Neuronal stem cell (in vitro differentiated cells): ENCODE results near the gene GRIN2A.

Experiments
- DNase-seq: peaks from one replicate; pipeline ENCODE4 v3.0.0-alpha.2; 2013; ENCODE audit warnings: low spot score
- H2AFZ ChIP-seq: one replicate; pipeline ENCODE4 v1.6.1; 2013; ENCODE audit warnings: mild to moderate bottlenecking, low read length, inconsistent platforms
- H2AK5ac ChIP-seq: 2 replicates; pipeline ENCODE4 v1.6.1; 2013; ENCODE audit warnings: low read depth, mild to moderate bottlenecking, inconsistent platforms, low read length, moderate library complexity, mixed read lengths
- H2BK120ac ChIP-seq: 2 replicates; pipeline ENCODE4 v1.6.1; 2013; ENCODE audit warnings: low read depth, mild to moderate bottlenecking, inconsistent platforms, low read length, moderate library complexity, mixed read lengths
- H2BK12ac ChIP-seq: one replicate; pipeline ENCODE4 v1.6.1; 2013; ENCODE audit warnings: low read length, inconsistent platforms
- H2BK15ac ChIP-seq: 2 replicates; pipeline ENCODE4 v1.6.1; 2013; ENCODE audit warnings: mild to moderate bottlenecking, low read length, inconsistent platforms, mixed read lengths
- H2BK5ac ChIP-seq: one replicate; pipeline ENCODE4 v1.6.1; 2013; ENCODE audit warnings: inconsistent platforms, mild to moderate bottlenecking, low read length, moderate library complexity
- H3K14ac ChIP-seq: one replicate; pipeline ENCODE4 v1.6.1; 2013; ENCODE audit warnings: low read length, inconsistent platforms
- H3K18ac ChIP-seq: 2 replicates; pipeline ENCODE4 v1.6.1; 2013; ENCODE audit warnings: low read length, inconsistent platforms
- H3K23ac ChIP-seq: 2 replicates; pipeline ENCODE4 v1.6.1; 2013; ENCODE audit warnings: low read depth, mild to moderate bottlenecking, mixed read lengths, low read length, inconsistent platforms; ENCODE audit not compliant: poor library complexity
- H3K27ac ChIP-seq: replicated peaks from 3 replicates; pipeline ENCODE4 v1.5.1; 2013; ENCODE audit warnings: low read length, inconsistent platforms
- H3K27me3 ChIP-seq, 3 experiments: 2 replicates each; pipeline ENCODE4 v1.6.1; 2013; ENCODE audit warnings: low read length in 3 of 3, mild to moderate bottlenecking in 2 of 3, inconsistent platforms in 1 of 3, low read depth in 1 of 3, mixed read lengths in 1 of 3, moderate library complexity in 1 of 3; ENCODE audit not compliant: control insufficient read depth in 3 of 3, insufficient read depth in 3 of 3
- H3K36me3 ChIP-seq, 2 donors: replicated peaks in 1 of 2; 2 replicates each; pipeline ENCODE4 v1.6.1; 2013; ENCODE audit warnings: low read length in 2 of 2; ENCODE audit not compliant: control insufficient read depth in 2 of 2, insufficient read depth in 2 of 2
- H3K4ac ChIP-seq: 2 replicates; pipeline ENCODE4 v1.6.1; 2013; ENCODE audit warnings: inconsistent platforms, mild to moderate bottlenecking, low read length, moderate library complexity
- H3K4me1 ChIP-seq, 2 donors: 1 replicate in 1 of 2; 2 replicates in 1 of 2; pipeline ENCODE4 v1.6.1; 2013; ENCODE audit warnings: low read length in 2 of 2, low read depth in 1 of 2; ENCODE audit not compliant: control insufficient read depth in 2 of 2, insufficient read depth in 1 of 2
- H3K4me2 ChIP-seq: one replicate; pipeline ENCODE4 v1.6.1; 2013; ENCODE audit warnings: mild to moderate bottlenecking, low read length, inconsistent platforms; ENCODE audit not compliant: insufficient read depth, poor library complexity, severe bottlenecking
- H3K4me3 ChIP-seq, 2 donors: 2 replicates each; pipeline ENCODE4 v1.5.1; 2013; ENCODE audit warnings: low read length in 2 of 2, mild to moderate bottlenecking in 2 of 2, inconsistent platforms in 1 of 2, moderate library complexity in 1 of 2
- H3K79me1 ChIP-seq: one replicate; pipeline ENCODE4 v1.6.1; 2013; ENCODE audit warnings: low read depth, mild to moderate bottlenecking, inconsistent platforms, low read length, moderate library complexity
- H3K9ac ChIP-seq: one replicate; pipeline ENCODE4 v1.6.1; 2013; ENCODE audit warnings: mild to moderate bottlenecking, low read depth, low read length, inconsistent platforms; ENCODE audit not compliant: poor library complexity
- H3K9me3 ChIP-seq, 2 donors: replicated peaks in 1 of 2; 2 replicates each; pipeline versions ENCODE3 to v1.6.1; 2013; ENCODE audit warnings: low read length in 2 of 2, mild to moderate bottlenecking in 2 of 2, inconsistent platforms in 1 of 2, low read depth in 1 of 2, mixed read lengths in 1 of 2, moderate library complexity in 1 of 2; ENCODE audit not compliant: control insufficient read depth in 2 of 2, insufficient read depth in 1 of 2
- H4K8ac ChIP-seq: one replicate; pipeline ENCODE4 v1.6.1; 2013; ENCODE audit warnings: low read depth, mild to moderate bottlenecking, inconsistent platforms, low read length, moderate library complexity
- H4K91ac ChIP-seq: one replicate; pipeline ENCODE4 v1.6.1; 2013; ENCODE audit warnings: low read length, low read depth, mild to moderate bottlenecking, inconsistent platforms; ENCODE audit not compliant: poor library complexity
- WGBS, 2 donors: extraction: QIAGEN DNeasy Blood & Tissue Kit; methylation state at CpG; one replicate each; pipeline ENCODE4 v1.1.7; 2013; ENCODE audit warnings: missing lambda C conversion rate in 2 of 2, mixed read lengths in 1 of 2; ENCODE audit not compliant: insufficient read length in 2 of 2, insufficient replicate concordance in 1 of 2; ENCODE audit errors: extremely low coverage in 2 of 2; 5-methylcytosine and 5-hydroxymethylcytosine counted together

Gene GRIN2A

DNA sequence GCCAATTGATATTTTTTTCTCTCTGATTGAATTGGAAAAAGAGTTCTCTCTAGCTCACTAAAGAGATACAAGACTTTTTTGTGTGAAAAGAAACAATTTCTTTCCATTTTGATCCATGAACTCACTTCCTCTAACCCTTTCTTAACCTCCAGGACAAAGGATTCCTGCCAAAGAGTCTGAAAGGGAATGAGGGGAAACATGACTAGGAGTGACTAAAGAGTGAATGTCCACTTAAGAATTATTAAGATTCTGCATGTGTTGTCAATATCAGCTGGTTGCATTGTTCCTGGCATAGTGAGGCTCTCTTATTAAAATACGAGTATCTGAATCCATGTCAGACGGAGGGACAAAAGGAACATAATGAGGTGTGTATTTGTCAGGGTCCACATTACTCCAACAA, 344.7 kb downstream of the GRIN2A start:
- Histone ChIP-seq H3K9me3 (no peaks in the 10 kb centered on the region), H3K4me1 (peaks cover 0 to 4% of the 10 kb centered on the region in 2 donors), H3K4me2 (no peak overlapping the region), H3K14ac (no peak overlapping the region), H3K4me3 (no peak overlapping the region), H4K91ac (no peak overlapping the region), H2BK15ac (no peak overlapping the region), H2AK5ac (no peak overlapping the region), H3K23ac (no peak overlapping the region), H3K4ac (no peak overlapping the region), H3K79me1 (no peaks in the 10 kb centered on the region), H2BK12ac (no peak overlapping the region), H3K9ac (no peak overlapping the region), H3K27me3 (no peaks in the 10 kb centered on the region), H2AFZ (no peak overlapping the region), H2BK5ac (no peak overlapping the region), H2BK120ac (no peak overlapping the region), H3K18ac (no peak overlapping the region), H3K36me3 (no peaks in the 10 kb centered on the region), H4K8ac (no peak overlapping the region), H3K27ac (no peak overlapping the region)
- no peak for DNase-seq
- WGBS, 2 donors = no CpG with 5 or more reads among the region's 2 CpGs

DNA sequence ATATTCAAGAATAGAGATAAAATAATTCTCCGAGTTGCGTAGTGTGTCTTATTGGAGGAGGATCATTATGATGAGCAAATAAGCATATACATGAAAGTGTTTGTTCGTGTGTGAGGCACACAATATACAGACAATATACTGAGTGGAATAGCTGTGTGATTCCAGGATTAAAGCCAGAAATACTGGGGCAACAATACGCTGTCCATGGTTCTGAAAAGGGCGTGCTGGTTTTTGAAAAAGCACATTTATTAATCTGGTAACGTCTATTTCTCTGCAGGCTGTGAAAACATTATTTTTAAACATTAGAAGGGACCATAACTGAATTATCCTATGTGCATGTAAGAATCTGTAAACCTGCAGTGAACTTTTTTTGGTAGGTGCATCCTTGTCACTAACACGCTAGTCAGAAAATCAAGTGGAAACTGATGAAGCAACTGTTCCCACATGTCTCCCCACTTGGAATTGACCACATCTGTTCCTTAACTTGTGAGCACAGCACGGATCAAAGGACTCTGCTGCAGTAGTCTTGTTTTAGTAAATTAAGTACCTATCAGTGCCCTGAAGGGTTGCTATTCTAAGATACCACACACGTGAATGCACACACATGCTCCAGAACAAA, 346.0 kb downstream of the GRIN2A start:
- no peak overlapping the region for H4K8ac ChIP-seq
- no peak overlapping the region for H3K23ac ChIP-seq
- no peak overlapping the region for H3K4me3 ChIP-seq
- H2BK12ac ChIP-seq = no peak overlapping the region
- no peak overlapping the region for H2AFZ ChIP-seq
- no peaks in the 10 kb centered on the region for H3K79me1 ChIP-seq
- no peak overlapping the region for H3K4ac ChIP-seq
- no peak overlapping the region for H3K27ac ChIP-seq
- no peak overlapping the region for H3K9ac ChIP-seq
- H3K36me3 ChIP-seq = no peaks in the 10 kb centered on the region
- no peaks in the 10 kb centered on the region for H3K27me3 ChIP-seq
- DNase-seq = peak; percentile 55
- H4K91ac ChIP-seq = no peak overlapping the region
- WGBS, 2 donors = no CpG with 5 or more reads among the region's 9 CpGs
- no peak overlapping the region for H3K18ac ChIP-seq
- no peaks in the 10 kb centered on the region for H3K9me3 ChIP-seq
- no peak overlapping the region for H3K4me2 ChIP-seq
- H2BK15ac ChIP-seq = no peak overlapping the region
- H2BK120ac ChIP-seq = no peak overlapping the region
- no peak overlapping the region for H2BK5ac ChIP-seq
- H3K4me1 ChIP-seq = peaks cover 0 to 4% of the 10 kb centered on the region in 2 donors
- H2AK5ac ChIP-seq = no peak overlapping the region
- H3K14ac ChIP-seq = no peak overlapping the region

DNA sequence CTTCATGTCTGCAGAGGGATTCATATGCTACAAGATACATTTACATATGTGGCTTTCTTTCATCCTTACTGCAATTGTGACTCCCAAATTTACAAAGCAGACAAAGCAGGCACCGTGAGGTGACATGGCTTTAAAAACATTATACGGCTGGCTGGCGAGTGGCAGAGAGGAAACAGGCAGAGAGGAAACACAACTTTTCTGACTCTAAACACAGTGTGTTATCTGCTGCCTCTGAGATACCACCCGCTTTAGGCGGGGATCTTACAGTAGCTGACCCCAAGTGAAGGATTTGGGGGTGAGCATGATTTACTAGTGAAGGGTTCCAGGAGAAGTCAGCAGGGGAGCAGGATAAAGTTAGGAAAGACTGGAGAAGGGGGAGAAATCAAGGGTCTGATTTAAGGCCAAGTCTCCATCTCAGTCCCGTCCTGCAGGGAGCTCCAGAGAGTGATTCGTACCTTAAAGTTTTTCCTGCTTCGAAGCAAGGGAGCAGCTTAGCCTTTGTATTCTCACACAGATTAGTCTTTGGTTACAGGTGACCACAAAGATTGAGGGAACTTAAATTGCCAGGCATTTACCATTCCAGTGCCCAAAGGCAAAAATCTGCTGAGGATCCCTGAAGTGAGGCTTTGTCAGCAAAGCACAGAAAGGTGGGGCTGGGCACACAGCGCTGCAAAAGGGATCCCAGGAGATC, 355.0 kb downstream of the GRIN2A start:
- no peak overlapping the region for H3K18ac ChIP-seq
- H3K9ac ChIP-seq = no peak overlapping the region
- H3K14ac ChIP-seq = no peak overlapping the region
- no peak overlapping the region for H3K4ac ChIP-seq
- peaks cover 0 to 3% (median 0%) of the 10 kb centered on the region in 3 experiments for H3K27me3 ChIP-seq
- no peak overlapping the region for H3K4me3 ChIP-seq
- no peak overlapping the region for H2BK15ac ChIP-seq
- H2AK5ac ChIP-seq = no peak overlapping the region
- WGBS, 2 donors = no CpG with 5 or more reads among the region's 9 CpGs
- no peak overlapping the region for H3K23ac ChIP-seq
- no peaks in the 10 kb centered on the region for H3K36me3 ChIP-seq
- no peak overlapping the region for H4K8ac ChIP-seq
- no peak overlapping the region for H3K4me2 ChIP-seq
- H2AFZ ChIP-seq = no peak overlapping the region
- no peak overlapping the region for H2BK12ac ChIP-seq
- no peak overlapping the region for H2BK5ac ChIP-seq
- H4K91ac ChIP-seq = no peak overlapping the region
- H3K27ac ChIP-seq = no peak overlapping the region
- no peak for DNase-seq
- no peak overlapping the region for H2BK120ac ChIP-seq
- no peaks in the 10 kb centered on the region for H3K9me3 ChIP-seq
- peaks cover 0 to 5% of the 10 kb centered on the region in 2 donors for H3K4me1 ChIP-seq
- no peaks in the 10 kb centered on the region for H3K79me1 ChIP-seq

DNA sequence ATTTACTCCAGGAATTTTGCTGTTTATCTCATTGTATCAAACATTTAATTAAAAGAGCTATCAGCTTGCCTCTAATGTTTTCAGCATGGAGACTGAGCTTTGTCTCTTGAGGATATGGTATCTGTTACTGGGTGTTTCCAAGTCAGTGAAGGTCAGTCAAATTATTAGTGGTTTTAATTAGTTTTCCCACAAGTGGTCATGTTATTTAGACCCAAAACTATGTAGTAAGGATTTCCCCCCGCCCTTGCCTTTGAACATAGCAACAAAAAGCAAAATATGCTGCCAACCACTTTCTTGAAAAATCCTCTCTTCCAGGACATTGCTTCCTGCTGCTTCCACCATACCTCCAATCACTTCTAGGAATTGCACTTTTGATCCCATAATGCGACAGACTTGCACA, 355.6 kb downstream of the GRIN2A start:
- no peak overlapping the region for H2AFZ ChIP-seq

More for the DNA sequence above, 355.6 kb downstream of the GRIN2A start:
- Histone ChIP-seq H4K8ac (no peak overlapping the region), H2BK5ac (no peak overlapping the region), H3K18ac (no peak overlapping the region), H2AK5ac (no peak overlapping the region), H3K4me2 (no peak overlapping the region), H3K23ac (no peak overlapping the region), H3K4me3 (no peak overlapping the region), H3K79me1 (no peaks in the 10 kb centered on the region), H3K27ac (no peak overlapping the region), H3K36me3 (no peaks in the 10 kb centered on the region), H3K9me3 (no peaks in the 10 kb centered on the region), H3K9ac (no peak overlapping the region), H2BK120ac (no peak overlapping the region), H4K91ac (no peak overlapping the region), H2BK12ac (no peak overlapping the region), H3K27me3 (peaks cover 0 to 3% (median 0%) of the 10 kb centered on the region in 3 experiments), H3K4ac (no peak overlapping the region), H2BK15ac (no peak overlapping the region), H3K4me1 (peaks cover 0 to 9% of the 10 kb centered on the region in 2 donors), H3K14ac (no peak overlapping the region)
- no peak for DNase-seq
- WGBS, 2 donors = no CpG with 5 or more reads among the region's 2 CpGs
